SKM-1 treated with dmso at 0.1 percent for 144 hours (cell line): ENCODE results near the gene THSD4.
"Not testable (repeated sequence)": the region's sequence is repeated elsewhere in the genome, so short reads cannot be mapped to it uniquely, and the experiment has no call there.

Source experiments
- DNase-seq: peaks from one replicate; lab custom pipeline; 2025; ENCODE audit not compliant: unreplicated experiment; lab: John Stamatoyannopoulos, UW

The THSD4 gene

GRCh38 chr15:71372769-71373168 lies 257.5 kb downstream of the THSD4 start:
- DNase-seq: not testable (repeated sequence)

GRCh38 chr15:71373917-71374316 lies 258.6 kb downstream of the THSD4 start:
- no peak for DNase-seq

- DNase-seq: no peak
These were observed 259.5 kb downstream of the THSD4 start for GRCh38 chr15:71374607-71375352.

- no peak for DNase-seq
These were observed 260.7 kb downstream of the THSD4 start for GRCh38 chr15:71375934-71376333.

- no peak for DNase-seq
These were observed 264.6 kb downstream of the THSD4 start for GRCh38 chr15:71379893-71380292.

- no peak for DNase-seq
These were observed 265.1 kb downstream of the THSD4 start for GRCh38 chr15:71380345-71380744.

GRCh38 chr15:71384501-71384900 lies 269.2 kb downstream of the THSD4 start:
- DNase-seq: no peak

GRCh38 chr15:71385026-71385425 lies 269.8 kb downstream of the THSD4 start:
- DNase-seq: no peak

- no peak for DNase-seq
These were observed 270.2 kb downstream of the THSD4 start for GRCh38 chr15:71385457-71385856.

- DNase-seq: no peak
These were observed 270.7 kb downstream of the THSD4 start for GRCh38 chr15:71386005-71386404.

GRCh38 chr15:71386448-71387236 lies 271.4 kb downstream of the THSD4 start:
- DNase-seq: no peak

GRCh38 chr15:71387810-71388209 lies 272.5 kb downstream of the THSD4 start:
- no peak for DNase-seq

- DNase-seq: no peak
These were observed 274.8 kb downstream of the THSD4 start for GRCh38 chr15:71390096-71390495.

GRCh38 chr15:71391421-71392088 lies 276.3 kb downstream of the THSD4 start:
- DNase-seq: no peak

GRCh38 chr15:71392861-71393283 lies 277.6 kb downstream of the THSD4 start:
- DNase-seq: no peak

- DNase-seq: no peak
These were observed 278.1 kb downstream of the THSD4 start for GRCh38 chr15:71393383-71393782.

- DNase-seq: no peak
These were observed 281.4 kb downstream of the THSD4 start for GRCh38 chr15:71396536-71397125.

GRCh38 chr15:71397377-71397776 lies 282.1 kb downstream of the THSD4 start:
- DNase-seq: no peak

GRCh38 chr15:71400294-71400693 lies 285.0 kb downstream of the THSD4 start:
- no peak for DNase-seq

GRCh38 chr15:71401728-71402127 lies 286.5 kb downstream of the THSD4 start:
- DNase-seq: not testable (repeated sequence)

GRCh38 chr15:71409541-71409940 lies 294.3 kb downstream of the THSD4 start:
- DNase-seq: no peak
